ENCODE data around the gene SEMA5B. TPM values are rescaled to one million over a fixed set of nuclear protein-coding genes. Genes with fewer than 3 reads are reported as not detected.

The SEMA5B gene
- total and polyA plus RNA-seq, 4 donors: 0.20 to 1.1 (median 0.23) TPM

DNA sequence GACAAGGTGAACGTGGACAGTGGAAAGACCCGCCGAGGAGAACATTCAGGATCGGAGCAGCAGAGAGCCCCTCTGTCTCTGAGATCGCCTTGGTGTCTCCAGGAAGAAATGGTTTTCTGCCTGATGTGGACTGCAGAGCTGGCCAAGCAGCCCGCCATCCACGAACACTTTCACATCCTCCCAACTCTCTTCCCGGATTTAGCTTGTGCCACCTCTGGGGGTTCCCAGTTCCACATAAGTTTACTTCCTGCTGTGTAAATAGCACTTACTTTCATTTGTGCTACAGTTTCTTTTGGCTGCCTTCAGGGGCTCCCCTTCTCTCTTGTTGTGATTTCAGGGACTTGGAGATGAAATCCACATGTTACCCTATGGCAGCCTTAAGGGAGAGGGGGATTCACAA lies 48.4 kb downstream of the SEMA5B start:
- no peak for TF ChIP-seq RXRA (IDR thresholded peaks at IDR 0.05)
- no peak for TF ChIP-seq SP1 (IDR thresholded peaks at IDR 0.05)
- TF ChIP-seq, protein P1, sequence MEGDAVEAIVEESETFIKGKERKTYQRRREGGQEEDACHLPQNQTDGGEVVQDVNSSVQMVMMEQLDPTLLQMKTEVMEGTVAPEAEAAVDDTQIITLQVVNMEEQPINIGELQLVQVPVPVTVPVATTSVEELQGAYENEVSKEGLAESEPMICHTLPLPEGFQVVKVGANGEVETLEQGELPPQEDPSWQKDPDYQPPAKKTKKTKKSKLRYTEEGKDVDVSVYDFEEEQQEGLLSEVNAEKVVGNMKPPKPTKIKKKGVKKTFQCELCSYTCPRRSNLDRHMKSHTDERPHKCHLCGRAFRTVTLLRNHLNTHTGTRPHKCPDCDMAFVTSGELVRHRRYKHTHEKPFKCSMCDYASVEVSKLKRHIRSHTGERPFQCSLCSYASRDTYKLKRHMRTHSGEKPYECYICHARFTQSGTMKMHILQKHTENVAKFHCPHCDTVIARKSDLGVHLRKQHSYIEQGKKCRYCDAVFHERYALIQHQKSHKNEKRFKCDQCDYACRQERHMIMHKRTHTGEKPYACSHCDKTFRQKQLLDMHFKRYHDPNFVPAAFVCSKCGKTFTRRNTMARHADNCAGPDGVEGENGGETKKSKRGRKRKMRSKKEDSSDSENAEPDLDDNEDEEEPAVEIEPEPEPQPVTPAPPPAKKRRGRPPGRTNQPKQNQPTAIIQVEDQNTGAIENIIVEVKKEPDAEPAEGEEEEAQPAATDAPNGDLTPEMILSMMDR (IDR thresholded peaks at IDR 0.05; ENCODE audit: low read depth, low read length, missing input control): no peak
- TF ChIP-seq GABPA (IDR thresholded peaks at IDR 0.05 in 1 of 2, conservative IDR thresholded peaks at IDR 0.05 in 1 of 2): no peak
- no peak for TF ChIP-seq HNF4G (IDR thresholded peaks at IDR 0.05)
- no peak for TF ChIP-seq FOXA2 (IDR thresholded peaks at IDR 0.05)
- TF ChIP-seq, protein P2, sequence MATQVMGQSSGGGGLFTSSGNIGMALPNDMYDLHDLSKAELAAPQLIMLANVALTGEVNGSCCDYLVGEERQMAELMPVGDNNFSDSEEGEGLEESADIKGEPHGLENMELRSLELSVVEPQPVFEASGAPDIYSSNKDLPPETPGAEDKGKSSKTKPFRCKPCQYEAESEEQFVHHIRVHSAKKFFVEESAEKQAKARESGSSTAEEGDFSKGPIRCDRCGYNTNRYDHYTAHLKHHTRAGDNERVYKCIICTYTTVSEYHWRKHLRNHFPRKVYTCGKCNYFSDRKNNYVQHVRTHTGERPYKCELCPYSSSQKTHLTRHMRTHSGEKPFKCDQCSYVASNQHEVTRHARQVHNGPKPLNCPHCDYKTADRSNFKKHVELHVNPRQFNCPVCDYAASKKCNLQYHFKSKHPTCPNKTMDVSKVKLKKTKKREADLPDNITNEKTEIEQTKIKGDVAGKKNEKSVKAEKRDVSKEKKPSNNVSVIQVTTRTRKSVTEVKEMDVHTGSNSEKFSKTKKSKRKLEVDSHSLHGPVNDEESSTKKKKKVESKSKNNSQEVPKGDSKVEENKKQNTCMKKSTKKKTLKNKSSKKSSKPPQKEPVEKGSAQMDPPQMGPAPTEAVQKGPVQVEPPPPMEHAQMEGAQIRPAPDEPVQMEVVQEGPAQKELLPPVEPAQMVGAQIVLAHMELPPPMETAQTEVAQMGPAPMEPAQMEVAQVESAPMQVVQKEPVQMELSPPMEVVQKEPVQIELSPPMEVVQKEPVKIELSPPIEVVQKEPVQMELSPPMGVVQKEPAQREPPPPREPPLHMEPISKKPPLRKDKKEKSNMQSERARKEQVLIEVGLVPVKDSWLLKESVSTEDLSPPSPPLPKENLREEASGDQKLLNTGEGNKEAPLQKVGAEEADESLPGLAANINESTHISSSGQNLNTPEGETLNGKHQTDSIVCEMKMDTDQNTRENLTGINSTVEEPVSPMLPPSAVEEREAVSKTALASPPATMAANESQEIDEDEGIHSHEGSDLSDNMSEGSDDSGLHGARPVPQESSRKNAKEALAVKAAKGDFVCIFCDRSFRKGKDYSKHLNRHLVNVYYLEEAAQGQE (IDR thresholded peaks at IDR 0.05): no peak
- no peak overlapping the region for H3K27ac ChIP-seq (ENCODE audit: low read depth in 1 of 2, low read length in 2 of 2)
- no peak for DNase-seq (ENCODE audit: low spot score)
- H3K9ac ChIP-seq (ENCODE audit: low read depth in 1 of 2, low read length in 2 of 2): no peak overlapping the region
- no peaks in the 10 kb centered on the region for H3K36me3 ChIP-seq (ENCODE audit: control insufficient read depth in 4 of 4, insufficient read depth in 3 of 4, low read depth in 1 of 4, low read length in 3 of 4)
- no peaks in the 10 kb centered on the region for H3K4me1 ChIP-seq (ENCODE audit: control insufficient read depth in 4 of 4, insufficient read depth in 4 of 4, low read length in 3 of 4)
- H3K9me3 ChIP-seq (ENCODE audit: control insufficient read depth in 4 of 4, low read length in 3 of 4): no peaks in the 10 kb centered on the region
- WGBS: 82% methylated on average over 8 of the region's 8 CpGs
- no peaks in the 10 kb centered on the region for H3K27me3 ChIP-seq (ENCODE audit: control insufficient read depth in 4 of 4, insufficient read depth in 4 of 4, low read length in 3 of 4)
- H3K4me3 ChIP-seq (ENCODE audit: low read depth in 1 of 3, low read length in 3 of 3): no peak overlapping the region

DNA sequence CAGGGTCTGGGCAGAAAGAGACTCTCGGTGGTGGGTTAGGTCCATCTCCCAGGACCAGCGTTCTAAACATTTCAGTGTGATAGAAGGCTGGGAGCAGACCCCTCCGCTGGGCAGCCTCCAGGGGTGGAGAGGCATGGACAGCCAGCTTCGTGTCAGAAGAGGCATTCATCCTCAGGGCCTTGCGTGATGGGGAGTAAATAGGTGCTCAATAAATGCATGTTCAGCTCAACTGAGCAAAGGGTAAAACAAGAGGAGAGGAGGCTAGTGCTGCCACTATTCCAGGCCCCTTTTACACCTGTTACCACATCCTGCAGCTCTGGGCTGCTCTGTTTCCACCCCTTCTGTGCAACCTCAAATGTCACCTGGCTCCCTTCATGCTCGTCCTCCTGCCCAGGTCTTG lies 49.0 kb downstream of the SEMA5B start:
- DNase-seq (ENCODE audit: low spot score): no peak
- no peak overlapping the region for H3K9ac ChIP-seq (ENCODE audit: low read depth in 1 of 2, low read length in 2 of 2)
- H3K4me1 ChIP-seq (ENCODE audit: control insufficient read depth in 4 of 4, insufficient read depth in 4 of 4, low read length in 3 of 4): no peaks in the 10 kb centered on the region
- TF ChIP-seq TAF1 (conservative IDR thresholded peaks at IDR 0.05) (no peak), FOXA1 (IDR thresholded peaks at IDR 0.05) (no peak), RAD21 (IDR thresholded peaks at IDR 0.05) (no peak), HNF4A (conservative IDR thresholded peaks at IDR 0.05) (no peak), YY1 (IDR thresholded peaks at IDR 0.05) (no peak), EGR1 (IDR thresholded peaks at IDR 0.05; ENCODE audit: low read depth in 2 of 2) (no peak), RXRA (IDR thresholded peaks at IDR 0.05) (no peak), JUND (IDR thresholded peaks at IDR 0.05) (no peak), FOXA2 (IDR thresholded peaks at IDR 0.05) (no peak), NR2F2 (IDR thresholded peaks at IDR 0.05) (no peak)
- TF ChIP-seq, protein P1 (IDR thresholded peaks at IDR 0.05; ENCODE audit: low read depth, low read length, missing input control): no peak
- TF ChIP-seq, protein P3, sequence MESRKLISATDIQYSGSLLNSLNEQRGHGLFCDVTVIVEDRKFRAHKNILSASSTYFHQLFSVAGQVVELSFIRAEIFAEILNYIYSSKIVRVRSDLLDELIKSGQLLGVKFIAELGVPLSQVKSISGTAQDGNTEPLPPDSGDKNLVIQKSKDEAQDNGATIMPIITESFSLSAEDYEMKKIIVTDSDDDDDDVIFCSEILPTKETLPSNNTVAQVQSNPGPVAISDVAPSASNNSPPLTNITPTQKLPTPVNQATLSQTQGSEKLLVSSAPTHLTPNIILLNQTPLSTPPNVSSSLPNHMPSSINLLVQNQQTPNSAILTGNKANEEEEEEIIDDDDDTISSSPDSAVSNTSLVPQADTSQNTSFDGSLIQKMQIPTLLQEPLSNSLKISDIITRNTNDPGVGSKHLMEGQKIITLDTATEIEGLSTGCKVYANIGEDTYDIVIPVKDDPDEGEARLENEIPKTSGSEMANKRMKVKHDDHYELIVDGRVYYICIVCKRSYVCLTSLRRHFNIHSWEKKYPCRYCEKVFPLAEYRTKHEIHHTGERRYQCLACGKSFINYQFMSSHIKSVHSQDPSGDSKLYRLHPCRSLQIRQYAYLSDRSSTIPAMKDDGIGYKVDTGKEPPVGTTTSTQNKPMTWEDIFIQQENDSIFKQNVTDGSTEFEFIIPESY (IDR thresholded peaks at IDR 0.05): no peak
- TF ChIP-seq, protein P2 (IDR thresholded peaks at IDR 0.05): no peak
- TF ChIP-seq, protein P4, sequence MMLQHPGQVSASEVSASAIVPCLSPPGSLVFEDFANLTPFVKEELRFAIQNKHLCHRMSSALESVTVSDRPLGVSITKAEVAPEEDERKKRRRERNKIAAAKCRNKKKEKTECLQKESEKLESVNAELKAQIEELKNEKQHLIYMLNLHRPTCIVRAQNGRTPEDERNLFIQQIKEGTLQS (IDR thresholded peaks at IDR 0.05): no peak
- TF ChIP-seq, protein P5, sequence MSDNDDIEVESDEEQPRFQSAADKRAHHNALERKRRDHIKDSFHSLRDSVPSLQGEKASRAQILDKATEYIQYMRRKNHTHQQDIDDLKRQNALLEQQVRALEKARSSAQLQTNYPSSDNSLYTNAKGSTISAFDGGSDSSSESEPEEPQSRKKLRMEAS (IDR thresholded peaks at IDR 0.05): no peak
- H3K4me3 ChIP-seq (ENCODE audit: low read depth in 1 of 3, low read length in 3 of 3): no peak overlapping the region
- no peaks in the 10 kb centered on the region for H3K36me3 ChIP-seq (ENCODE audit: control insufficient read depth in 4 of 4, insufficient read depth in 3 of 4, low read depth in 1 of 4, low read length in 3 of 4)
- no peak overlapping the region for H3K27ac ChIP-seq (ENCODE audit: low read depth in 1 of 2, low read length in 2 of 2)
- H3K27me3 ChIP-seq (ENCODE audit: control insufficient read depth in 4 of 4, insufficient read depth in 4 of 4, low read length in 3 of 4): no peaks in the 10 kb centered on the region
- no peaks in the 10 kb centered on the region for H3K9me3 ChIP-seq (ENCODE audit: control insufficient read depth in 4 of 4, low read length in 3 of 4)
- 92% methylated on average over 6 of the region's 6 CpGs for WGBS

Measured in liver (tissue), 9 donors.